GM18508 (cell line): ENCODE data around the gene RRN3.
"Not testable (repeated sequence)": the region's sequence is repeated elsewhere in the genome, so short reads cannot be mapped to it uniquely, and the experiment has no call there.

Experiments
- ATAC-seq: cut with Tn5 transposase; IDR thresholded peaks from one replicate; pipeline ENCODE4 v1.9.1; 2021; ENCODE audit warnings: moderate number of reproducible peaks; ENCODE audit not compliant: insufficient read depth, unreplicated experiment

The RRN3 gene

DNA sequence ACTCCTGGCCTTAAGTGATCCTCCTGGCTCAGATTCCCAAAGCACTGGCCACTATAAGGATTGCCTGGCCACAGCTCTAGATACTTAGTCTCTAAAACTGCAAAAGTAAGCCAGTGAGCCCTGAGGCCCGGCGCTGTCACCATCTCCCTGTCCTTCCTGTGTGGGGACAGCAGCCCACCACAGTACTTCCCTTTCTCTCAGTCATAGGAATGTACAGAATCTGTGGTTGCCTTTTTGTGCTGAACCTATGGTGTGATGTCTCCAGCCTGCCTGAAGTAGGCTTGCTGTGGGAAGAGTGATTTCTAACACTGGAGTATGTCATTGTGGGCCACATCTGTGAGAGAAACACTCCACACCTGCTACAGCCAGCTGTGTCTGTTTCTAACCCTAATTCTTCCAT lies 62.9 kb downstream of the RRN3 start:
- ATAC-seq = no peak

DNA sequence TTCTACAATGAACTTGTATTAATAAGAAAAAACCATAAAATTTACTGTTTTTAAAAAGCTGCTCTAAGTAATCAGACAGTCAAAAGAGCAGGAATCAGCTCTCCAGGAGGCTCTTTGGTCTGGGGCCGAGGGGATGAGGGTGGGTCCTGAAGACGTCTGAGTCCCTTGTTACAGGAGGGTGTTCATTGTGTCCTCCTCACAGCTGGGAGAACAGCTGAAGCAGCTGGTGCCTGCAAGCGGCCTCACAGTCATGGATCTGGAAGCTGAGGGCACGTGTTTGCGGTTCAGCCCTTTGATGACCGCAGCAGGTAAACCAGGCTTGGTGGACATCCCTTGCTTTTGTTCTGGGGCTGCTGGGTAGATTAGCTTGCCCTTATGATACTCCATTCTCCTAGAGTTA lies 64.3 kb downstream of the RRN3 start:
- ATAC-seq = not testable (repeated sequence)

DNA sequence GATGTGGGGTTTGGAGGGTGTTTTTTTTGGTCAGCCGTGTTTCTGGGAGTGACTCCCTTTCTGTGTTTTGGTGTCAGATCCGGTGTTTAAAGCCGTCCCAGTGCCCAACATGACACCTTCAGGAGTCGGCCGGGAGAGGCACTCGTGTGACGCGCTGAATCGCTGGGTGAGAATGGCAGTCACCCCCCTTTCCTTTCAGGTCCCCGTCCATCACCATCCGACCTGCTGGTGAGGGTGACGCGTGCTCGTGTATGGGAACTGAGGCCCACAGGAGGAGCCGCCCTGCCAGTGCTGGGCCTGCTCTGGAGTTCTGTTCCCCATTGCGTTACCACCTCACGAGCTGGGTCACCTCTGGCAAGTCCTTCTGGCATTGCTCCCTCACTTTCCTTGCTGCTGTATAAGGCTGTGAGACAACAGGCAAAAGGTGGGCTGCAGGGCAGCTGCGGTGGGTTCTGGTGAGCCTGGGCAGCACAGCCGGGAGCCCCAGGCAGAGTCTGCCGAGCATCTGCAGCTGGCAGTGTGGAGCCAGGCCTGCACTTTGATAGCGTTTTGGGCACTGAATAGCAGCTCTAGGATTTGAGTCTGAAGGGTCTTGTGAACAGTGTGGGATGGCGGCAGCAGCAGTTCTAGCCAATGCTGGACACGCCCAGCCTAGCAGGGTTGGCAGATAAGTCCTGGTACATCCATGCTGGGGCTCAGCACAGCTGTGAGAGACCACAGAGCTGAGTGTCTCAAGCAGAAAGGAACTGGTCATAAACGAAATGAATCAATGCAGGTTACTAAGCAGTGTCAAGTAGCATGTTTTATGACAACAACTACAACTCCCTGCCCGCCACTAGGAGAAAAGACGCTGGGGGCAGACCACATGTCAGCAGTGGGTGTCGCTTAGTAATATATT lies 65.0 kb downstream of the RRN3 start:
- ATAC-seq = not testable (repeated sequence)

DNA sequence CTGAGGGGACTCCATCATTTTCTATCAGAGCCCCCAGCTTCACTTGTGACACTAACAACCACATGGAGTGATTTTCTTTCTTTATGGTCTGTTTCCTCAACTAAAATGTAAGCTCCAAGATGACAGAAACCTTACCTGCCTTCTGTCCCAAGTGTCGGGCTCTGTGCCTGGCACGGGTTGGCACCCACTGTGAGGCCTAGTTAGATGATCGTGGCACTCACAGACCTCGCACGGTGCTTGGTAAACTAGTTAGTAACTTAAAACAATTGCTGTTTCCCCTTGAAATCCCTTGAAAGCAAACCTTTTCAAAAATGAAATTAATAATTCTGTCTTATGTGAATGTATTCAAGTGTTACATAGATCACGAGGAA lies 65.7 kb downstream of the RRN3 start:
- not testable (repeated sequence) for ATAC-seq

DNA sequence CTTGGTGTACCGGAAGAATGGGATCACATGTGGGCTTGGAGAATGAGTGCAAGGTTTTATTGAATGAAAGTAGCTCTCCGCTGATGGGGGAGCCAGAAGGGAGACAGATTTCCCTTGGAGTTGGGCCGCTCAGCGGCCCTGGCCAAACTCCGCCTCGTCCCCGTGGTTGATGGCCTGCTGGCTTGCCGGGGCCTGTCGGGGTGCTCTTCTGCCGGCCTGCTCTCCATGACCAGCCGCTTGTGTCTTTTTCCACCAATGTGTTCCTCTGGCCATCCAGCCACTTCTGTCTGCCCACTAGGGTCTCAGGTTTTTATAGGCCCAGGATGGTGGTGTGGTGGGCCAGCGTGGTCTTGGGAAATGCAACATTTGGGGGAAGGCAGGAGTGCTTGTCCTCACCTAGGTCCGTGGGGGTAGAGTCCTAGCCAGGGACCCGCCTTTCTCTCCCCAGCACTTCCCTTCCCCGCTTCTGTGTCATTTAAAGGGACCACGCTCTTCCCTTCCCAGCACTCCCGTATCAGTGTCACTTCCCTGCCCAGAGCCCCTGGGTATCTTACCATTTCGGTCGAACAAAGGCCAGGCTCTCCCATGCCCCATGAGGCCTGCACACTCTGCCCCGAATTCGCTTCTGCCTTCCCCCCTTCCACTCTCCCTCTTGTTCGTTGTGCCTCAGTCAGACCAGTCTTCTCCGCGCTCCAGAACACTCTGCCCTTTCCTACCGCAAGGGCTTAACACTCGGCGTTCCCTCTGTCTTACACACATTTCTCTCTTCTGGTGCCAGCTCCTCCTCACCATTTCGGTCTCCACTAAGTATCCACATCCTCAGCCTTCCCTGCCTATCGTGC lies 66.3 kb downstream of the RRN3 start:
- ATAC-seq = not testable (repeated sequence)

DNA sequence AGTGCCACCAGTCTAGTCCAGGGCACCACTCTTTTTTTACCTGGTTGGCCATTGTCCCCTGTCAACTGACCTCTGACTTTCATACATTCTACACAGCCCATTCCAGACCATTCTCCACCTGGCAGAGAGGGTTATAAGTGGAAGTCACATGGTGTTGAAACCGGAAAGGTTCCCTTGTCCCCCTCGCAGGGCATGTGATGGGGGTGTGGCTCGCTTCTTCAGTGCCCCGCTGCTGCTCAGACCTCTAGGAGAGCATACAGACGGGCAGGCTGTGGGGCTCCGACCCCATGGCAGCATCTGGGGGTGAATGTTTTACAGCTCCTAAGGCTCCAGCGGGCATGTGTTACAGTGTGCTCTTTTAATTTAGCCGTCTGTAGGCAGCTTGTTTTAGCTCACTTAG lies 67.0 kb downstream of the RRN3 start:
- not testable (repeated sequence) for ATAC-seq

DNA sequence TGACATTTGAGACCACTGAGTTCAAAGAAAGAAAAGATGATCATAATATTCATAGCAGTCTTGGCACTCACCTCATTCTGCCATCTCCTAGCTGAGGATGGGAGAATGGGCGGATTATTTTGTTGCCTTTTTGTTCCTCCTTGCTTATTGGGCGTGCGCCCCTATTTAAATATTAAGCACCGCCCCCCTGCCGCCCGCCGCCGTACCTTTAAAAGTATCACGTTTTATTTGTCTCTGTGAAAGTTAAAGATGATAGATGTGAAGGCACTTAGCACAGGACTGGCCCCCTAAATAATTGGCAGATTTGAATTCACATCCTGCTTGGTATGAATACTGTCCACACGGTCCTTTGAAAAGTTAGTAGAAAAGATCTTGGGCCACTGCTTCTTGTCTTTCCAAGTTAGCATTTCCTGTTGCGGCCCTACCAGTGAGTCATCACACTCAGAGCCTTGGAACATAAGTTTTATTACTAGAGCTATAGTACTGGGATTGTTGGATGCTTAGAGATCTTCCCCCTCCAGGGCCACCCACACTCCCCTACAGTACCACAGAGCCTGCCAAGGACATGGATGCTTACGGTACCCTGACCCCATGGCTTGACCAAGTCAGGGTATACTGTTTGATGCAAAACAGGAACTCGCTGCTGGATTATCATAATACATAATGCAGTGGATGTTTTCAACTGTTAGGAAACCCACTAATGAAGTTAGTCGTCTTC lies 68.7 kb downstream of the RRN3 start:
- not testable (repeated sequence) for ATAC-seq

DNA sequence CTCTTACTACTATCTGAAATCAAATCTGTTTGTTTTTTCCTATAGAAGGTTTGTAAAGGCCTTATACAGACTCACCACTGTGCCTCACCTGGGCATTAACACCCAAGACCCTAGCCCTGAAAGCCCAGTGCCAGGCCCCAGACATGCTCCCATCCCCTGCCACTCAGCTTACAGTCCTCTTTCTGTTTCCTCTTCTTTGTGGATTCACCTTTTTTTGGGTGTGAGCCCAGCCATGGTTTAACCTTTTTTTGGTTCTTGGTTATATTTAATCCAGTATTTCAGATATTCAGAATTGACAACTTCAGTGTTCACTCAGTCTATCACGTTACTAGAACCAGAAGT lies 69.2 kb downstream of the RRN3 start:
- ATAC-seq = not testable (repeated sequence)

DNA sequence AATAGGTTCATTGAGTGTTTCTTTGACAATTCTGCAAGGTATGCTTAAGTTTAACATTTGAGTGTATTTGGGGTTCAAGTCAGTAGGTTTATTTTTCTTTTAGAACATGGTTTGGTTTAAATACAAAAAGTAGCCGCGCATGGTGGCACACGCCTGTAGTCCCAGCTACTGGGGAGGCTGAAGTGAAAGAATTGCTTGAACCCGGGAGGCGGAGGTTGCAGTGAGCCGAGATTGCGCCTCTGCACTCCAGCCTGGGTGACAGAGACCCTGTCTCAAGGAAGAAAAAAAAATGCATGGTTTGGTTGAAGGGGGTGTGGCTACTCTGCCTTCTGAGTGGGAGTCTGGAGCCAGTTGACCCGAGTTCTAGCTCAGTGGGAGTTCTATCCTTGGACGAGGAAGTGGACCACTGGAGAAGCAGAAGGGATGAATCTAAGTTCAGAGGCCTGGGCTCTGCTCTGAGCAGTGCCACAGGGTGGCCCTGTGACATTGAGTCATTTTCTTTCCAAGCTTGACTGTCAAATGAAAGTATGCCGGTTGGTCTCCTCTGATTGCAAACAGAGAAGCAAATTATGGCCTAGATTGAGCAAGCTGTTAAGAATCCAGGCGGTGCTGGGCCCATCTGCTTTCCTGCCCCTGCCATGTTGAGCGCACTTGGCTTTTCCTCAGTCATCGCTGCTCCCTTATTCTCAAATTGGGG lies 70.5 kb downstream of the RRN3 start:
- not testable (repeated sequence) for ATAC-seq

DNA sequence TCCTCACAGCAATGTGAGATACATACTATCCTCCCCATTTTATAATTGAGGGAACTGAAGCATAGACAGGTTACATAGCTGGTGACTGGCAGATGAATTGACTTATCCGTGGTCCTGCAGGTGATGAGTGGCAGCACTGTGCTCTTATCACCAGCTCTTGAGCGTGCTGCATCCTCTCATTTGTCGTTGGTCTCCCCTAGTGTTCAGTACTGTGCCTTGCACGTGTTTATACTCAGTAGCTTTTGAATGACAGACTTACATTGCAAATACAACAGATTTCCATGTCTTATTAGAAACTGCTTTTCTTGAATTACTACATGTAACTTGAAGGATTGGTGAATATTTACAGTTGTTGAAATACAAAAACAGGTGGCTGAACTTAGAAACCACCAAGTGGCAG lies 71.9 kb downstream of the RRN3 start:
- peak; percentile 66 for ATAC-seq

DNA sequence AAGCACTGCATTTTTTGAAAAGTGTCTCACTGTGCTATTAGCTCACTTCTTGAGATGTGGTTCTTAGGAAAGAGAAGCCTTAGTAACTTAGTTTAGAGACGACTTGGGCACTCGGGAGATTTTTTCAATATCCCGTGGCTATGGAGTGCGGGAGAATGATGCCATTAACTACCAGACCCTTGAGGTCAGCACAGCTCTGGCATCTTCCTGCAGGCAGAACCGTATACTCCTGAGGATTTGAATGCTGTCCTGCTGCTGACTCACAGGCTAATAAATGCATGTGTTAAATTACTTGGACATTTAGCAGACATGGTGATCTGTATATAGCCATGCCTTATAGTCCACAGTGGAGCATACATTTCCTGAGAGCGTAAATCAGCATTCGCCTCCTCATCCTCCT lies 72.6 kb downstream of the RRN3 start:
- ATAC-seq = not testable (repeated sequence)

DNA sequence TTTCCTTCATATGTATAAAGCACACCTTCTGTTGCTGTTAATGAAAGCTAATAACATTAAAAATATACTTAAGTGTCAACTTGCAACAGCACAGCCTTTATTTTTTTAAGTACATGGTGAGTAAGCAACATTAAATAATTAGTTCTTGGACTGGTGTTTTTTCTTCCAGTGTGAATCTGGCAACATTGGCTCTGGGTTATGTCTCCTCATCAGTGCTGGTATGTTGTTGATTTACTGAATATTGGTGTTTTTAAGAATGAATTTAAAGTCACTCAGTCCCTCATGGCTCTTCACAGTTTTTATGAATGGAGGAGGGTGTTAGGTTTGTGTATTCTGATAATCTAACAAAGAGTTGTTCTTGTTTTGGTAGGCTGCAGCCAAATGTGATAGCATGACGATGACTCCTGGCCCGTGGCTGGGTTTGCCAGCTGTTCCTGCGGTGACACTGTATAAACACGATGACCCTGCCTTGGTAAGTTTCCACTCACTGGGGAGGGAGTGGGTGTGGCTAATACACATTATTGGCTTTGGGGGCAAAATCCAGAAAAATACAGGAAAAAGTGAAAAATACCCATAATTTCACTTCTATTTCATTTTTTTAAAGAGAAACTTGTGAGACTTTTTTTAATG lies 77.0 kb downstream of the RRN3 start:
- not testable (repeated sequence) for ATAC-seq

DNA sequence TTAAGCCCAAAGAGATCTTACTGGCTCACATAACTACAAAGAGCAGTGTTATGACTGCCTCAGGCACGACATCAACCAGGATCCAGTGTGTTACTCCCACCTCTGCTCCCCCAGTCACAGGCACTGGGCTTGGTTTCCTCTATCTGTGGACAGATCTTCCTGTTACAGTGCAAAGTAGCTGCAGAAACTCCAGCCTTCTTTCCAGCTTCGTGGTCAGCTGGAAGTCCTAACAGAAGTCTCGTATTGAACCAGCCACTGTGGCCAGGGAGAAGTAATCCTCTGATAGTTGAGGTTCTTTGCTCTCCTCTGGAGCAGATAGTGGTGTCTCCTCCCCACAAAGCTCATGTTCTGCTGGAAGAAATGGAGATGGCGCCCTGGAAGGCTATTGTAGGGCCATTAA lies 77.7 kb downstream of the RRN3 start:
- ATAC-seq = not testable (repeated sequence)

DNA sequence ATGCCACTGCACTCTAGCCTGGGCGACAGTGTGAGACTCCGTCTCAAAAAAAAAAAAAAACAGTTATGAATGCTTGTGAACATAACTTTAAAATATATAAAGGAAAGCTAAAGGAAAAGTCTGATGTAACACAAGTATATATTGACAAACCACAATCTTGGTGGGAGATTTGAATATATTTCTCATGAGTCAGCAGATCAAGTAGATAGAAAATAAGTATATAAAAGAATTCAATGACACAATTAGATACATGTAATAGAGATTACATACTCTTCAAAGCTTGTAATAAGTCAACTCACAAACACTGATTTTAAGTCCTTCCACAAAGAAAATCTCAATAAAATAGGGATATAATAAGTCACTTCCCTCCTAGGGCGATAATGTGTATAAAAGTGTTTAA lies 78.4 kb downstream of the RRN3 start:
- not testable (repeated sequence) for ATAC-seq

DNA sequence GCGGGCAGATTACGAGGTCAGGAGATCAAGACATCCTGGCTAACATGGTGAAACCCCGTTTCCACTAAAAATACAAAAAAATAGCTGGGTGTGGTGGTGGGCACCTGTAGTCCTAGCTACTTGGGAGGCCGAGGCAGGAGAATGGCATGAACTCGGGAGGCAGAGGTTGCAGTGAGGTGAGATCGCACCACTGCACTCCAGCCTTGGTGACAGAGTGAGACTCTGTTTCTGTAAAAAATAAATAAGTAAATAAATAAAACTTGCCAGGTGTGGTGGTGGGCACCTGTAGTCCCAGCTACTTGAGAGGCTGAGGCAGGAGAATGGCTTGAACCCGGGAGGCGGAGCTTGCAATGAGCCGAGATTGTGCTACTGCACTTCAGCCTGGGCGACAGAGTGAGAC lies 81.1 kb downstream of the RRN3 start:
- ATAC-seq = not testable (repeated sequence)
